Activated gamma-delta T cell (primary cell): Measurements from ENCODE around the gene RAPGEF5.

Experiments used
- DNase-seq: peaks from one replicate; lab custom pipeline; 2025; lab: John Stamatoyannopoulos, UW

RAPGEF5 gene

GRCh38 chr7:22378199-22378980, 21.4 kb upstream of the RAPGEF5 start:
- DNase-seq = no peak

GRCh38 chr7:22377703-22378102, 20.7 kb upstream of the RAPGEF5 start:
- DNase-seq = no peak

- no peak for DNase-seq
These were observed 18.6 kb upstream of the RAPGEF5 start for GRCh38 chr7:22375359-22376048.

- no peak for DNase-seq
These were observed 17.0 kb upstream of the RAPGEF5 start for GRCh38 chr7:22373911-22374310.

GRCh38 chr7:22373388-22373787, 16.4 kb upstream of the RAPGEF5 start:
- no peak for DNase-seq

GRCh38 chr7:22372863-22373262, 15.9 kb upstream of the RAPGEF5 start:
- no peak for DNase-seq

DNA sequence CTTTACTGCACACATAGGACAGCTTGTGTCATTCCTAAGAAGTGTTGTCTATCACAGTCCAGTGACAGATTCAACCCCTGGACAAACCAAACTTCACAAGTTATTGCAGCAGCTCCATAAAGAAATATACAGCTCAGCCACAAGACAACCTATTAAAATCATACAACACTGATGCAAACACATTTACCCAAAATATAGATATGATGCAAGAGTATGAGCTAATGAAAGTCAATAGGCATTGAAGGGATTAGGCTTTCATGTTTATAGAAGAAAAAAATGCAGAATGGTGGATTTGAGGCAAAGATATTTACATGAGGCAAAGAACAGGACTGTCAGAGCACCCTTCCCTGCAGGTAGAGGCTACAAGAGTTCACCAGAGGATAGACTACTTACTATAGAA, 14.9 kb upstream of the RAPGEF5 start:
- no peak for DNase-seq

- DNase-seq = no peak
These were observed 7.9 kb upstream of the RAPGEF5 start for GRCh38 chr7:22364900-22365299.

DNA sequence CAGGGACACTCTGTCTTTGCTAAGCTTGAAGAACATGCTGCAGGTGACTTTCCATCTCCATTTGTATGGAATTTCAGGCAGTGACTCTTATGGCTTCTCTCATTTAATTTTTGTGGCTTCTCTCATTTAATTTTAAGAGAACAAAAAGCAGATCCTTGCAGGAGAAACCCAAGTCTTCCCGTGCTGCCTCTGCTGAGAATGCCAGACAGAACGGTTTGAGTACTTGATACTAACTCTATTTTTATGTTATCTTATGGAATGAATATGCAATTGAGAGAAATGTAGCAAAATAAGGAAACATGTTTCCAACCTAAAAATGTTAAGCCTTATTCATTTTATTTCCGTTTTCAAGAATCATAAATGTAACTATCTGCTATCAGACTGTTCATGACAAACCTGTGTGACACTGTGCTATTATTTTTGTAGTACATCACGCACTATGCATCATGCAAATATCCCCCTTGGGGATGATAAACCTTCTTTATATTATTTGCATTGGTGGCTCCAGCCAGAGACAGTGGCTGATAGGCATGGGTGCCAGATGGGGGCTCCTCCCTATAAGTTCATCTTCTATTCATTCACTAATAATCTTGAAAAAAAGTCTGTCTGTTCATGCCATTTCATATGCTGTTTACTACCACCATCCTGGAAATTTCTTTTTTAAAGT, 6.9 kb upstream of the RAPGEF5 start:
- no peak for DNase-seq

GRCh38 chr7:22361795-22362194, 4.8 kb upstream of the RAPGEF5 start:
- no peak for DNase-seq

DNA sequence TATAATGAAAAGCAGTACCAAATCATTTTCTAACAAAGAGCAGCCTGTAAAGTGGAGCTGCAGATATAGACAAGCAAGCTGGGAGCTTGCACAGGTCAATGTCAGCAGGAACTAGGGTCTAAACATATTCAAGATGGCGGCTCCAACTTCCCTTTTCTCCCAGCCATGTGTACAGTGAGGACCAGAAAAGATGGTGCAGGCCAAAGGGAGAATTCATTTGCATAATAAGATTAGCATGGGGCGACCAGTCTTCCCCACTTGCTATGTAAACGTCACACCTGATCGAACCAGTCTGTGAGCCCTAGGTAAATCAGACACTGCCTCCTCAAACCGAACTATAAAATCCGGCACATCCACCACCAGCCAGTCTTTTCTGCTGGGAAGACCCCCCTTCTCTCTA, 4.4 kb upstream of the RAPGEF5 start:
- DNase-seq = no peak

- DNase-seq = no peak
These were observed 2.1 kb upstream of the RAPGEF5 start for GRCh38 chr7:22358820-22359697.

DNA sequence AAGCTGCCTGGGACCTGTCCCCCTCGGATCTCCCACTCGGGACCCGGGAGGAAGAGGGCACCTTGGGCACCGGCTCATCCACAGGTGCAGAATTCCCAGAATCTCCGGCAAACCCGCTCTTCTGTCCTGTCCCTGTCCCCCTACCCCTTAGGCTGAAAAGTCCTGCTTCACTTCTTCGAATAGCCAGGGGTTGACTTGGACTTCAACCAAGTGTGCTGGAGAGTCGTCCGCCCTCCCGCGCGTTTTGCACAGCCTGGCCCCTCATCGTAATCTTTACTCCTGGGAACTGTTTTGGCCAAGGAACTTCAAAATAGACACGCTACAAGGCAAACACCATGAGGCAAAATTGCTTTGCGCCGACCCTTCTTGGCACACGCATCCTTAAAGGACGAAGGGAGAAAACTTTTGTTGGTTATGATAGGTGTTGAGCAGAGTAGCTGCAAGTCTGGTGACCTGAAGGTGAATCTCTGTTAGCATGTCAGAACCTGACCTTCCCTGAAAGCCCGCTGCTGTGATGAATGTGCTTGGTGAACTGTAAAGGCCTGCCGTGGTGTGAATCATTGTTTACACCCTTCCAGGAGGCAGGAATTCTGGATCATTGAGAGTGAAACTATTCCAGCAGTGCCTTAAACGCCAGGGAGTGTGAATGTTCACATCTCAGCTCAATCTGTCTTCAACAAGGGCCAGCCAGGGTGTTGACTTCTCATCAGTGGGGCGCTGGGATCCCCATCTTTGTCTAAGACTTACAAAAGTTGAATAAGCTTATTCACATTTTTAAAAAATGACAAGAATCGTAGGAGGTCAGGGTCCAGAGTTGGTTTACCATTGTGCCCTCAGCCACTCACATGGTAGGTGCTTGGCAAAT, 589 bp upstream of the RAPGEF5 start:
- DNase-seq = no peak

GRCh38 chr7:22356010-22356691, 803 bp downstream of the RAPGEF5 start:
- DNase-seq = no peak

GRCh38 chr7:22355620-22356009, 1.3 kb downstream of the RAPGEF5 start:
- DNase-seq = no peak

DNA sequence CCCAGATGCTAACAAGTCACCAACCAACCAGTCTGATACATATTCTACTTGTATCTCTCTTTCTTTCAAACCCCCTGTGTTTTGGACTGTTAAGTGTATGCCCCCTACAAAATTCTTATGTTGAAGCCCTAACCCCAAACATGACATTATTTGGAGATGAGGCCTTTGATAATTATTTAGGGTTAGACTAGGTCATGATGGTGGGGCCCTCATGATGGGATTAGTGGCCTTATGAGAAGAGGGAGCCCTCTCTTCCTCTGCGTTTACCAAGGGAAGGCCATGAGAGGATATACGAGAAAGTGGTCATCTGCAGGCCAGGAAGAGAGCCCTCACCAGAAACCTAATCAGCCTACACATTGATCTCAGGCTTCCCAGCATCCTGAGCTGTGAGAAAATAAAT, 2.5 kb downstream of the RAPGEF5 start:
- DNase-seq = no peak

DNA sequence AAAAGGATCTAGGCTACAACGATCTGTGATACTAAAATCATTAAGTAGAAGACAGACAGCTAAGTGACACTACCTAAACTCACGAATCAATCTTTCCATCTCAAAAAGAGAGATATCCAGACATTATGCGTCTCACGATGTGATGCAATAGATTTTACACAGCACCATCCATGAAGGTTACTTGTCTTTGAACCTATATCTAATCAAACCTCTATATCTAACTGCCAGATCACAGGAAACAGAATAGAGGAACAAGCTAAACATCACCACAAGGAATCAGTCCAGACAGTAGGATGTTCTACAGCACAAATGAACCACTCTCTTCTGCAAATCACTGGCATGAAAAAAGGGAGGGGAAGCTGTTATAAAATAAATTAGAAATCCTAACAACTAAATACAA, 4.1 kb downstream of the RAPGEF5 start:
- no peak for DNase-seq

- no peak for DNase-seq
These were observed 5.1 kb downstream of the RAPGEF5 start for GRCh38 chr7:22351878-22352277.

DNA sequence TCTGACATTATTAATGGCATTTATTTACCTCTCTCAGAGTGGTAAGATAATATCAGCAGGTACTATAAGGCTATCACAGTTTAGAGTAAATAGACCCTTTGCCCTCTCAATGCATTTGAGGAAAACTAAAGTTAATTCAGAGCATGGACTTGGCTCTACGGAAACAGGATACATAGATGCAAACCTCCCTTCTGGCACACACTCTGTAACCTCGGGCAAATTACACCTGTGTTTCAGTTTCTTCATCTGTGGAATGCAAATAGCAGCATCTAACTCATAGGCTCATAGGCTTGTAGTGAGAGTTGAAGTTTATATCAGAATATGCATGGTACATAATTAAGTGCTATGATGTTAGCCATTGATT, 5.6 kb downstream of the RAPGEF5 start:
- DNase-seq = no peak

- no peak for DNase-seq
These were observed 6.3 kb downstream of the RAPGEF5 start for GRCh38 chr7:22350466-22351328.
